Measurements from ENCODE around the gene TMEM255B.
"Not testable (repeated sequence)": the region's sequence is repeated elsewhere in the genome, so short reads cannot be mapped to it uniquely, and the experiment has no call there.

The TMEM255B gene

DNA sequence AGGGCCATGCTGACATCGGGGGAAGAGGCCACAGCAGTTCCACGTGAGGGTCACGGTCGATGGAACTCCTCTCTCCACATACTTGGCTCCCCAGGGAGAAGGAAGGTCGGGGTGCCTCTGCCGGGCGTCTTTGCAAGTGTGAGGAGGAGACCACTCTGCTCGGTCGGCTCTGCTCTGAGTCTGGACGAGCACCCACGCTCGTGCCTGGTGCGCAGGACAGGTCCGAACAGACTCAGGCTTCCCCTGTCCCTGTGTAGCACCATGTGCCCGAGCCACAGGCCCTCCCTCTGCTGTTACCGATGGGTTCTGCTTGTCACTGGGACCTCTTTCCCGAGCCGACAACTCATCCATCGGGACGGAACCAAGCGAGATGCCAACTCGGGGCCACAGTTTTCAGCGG, 35.1 kb downstream of the TMEM255B start:
- Histone ChIP-seq H3K36me3 (ENCODE audit: low read depth) (no peaks in the 10 kb centered on the region), H3K27ac (ENCODE audit: poor library complexity, severe bottlenecking) (no peak overlapping the region), H3K27me3 (ENCODE audit: insufficient read depth, poor library complexity, severe bottlenecking) (no peaks in the 10 kb centered on the region), H3K9me3 (ENCODE audit: severe bottlenecking) (no peaks in the 10 kb centered on the region), H3K4me3 (ENCODE audit: severe bottlenecking) (no peak overlapping the region), H3K4me1 (ENCODE audit: insufficient read depth, poor library complexity, severe bottlenecking) (no peaks in the 10 kb centered on the region)
- ATAC-seq (ENCODE audit: low read depth), result no peak
- TF ChIP-seq, protein P1, sequence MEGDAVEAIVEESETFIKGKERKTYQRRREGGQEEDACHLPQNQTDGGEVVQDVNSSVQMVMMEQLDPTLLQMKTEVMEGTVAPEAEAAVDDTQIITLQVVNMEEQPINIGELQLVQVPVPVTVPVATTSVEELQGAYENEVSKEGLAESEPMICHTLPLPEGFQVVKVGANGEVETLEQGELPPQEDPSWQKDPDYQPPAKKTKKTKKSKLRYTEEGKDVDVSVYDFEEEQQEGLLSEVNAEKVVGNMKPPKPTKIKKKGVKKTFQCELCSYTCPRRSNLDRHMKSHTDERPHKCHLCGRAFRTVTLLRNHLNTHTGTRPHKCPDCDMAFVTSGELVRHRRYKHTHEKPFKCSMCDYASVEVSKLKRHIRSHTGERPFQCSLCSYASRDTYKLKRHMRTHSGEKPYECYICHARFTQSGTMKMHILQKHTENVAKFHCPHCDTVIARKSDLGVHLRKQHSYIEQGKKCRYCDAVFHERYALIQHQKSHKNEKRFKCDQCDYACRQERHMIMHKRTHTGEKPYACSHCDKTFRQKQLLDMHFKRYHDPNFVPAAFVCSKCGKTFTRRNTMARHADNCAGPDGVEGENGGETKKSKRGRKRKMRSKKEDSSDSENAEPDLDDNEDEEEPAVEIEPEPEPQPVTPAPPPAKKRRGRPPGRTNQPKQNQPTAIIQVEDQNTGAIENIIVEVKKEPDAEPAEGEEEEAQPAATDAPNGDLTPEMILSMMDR (IDR thresholded peaks at IDR 0.05; ENCODE audit: poor library complexity, severe bottlenecking), result no peak
- DNase-seq (ENCODE audit: low spot score), result no peak

DNA sequence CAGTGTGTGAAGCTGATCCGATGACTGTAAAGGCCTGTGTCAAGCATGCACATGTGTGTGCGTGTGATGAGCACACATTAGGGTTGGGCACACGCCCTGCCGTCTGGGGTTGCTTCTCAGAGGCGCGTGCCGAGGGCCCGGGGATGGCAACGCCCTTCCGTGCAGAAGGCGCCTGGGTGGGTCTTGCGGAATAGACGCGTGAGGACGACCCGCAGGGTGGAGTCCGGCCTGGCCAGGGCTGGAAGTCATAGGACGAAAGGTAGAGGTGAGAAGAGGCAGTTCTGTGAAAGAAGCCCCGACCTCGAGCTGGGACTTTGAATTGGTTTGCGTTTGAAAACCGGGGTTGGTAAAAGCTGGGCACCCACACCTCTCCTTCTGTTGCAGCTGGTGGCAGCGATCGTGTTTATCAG, 35.7 kb downstream of the TMEM255B start:
- H3K36me3 ChIP-seq (ENCODE audit: low read depth), result no peaks in the 10 kb centered on the region
- no peaks in the 10 kb centered on the region for H3K4me1 ChIP-seq (ENCODE audit: insufficient read depth, poor library complexity, severe bottlenecking)
- ATAC-seq (ENCODE audit: low read depth) (no peak), DNase-seq (ENCODE audit: low spot score) (no peak)
- TF ChIP-seq, protein P1 (IDR thresholded peaks at IDR 0.05; ENCODE audit: poor library complexity, severe bottlenecking), result no peak
- no peaks in the 10 kb centered on the region for H3K27me3 ChIP-seq (ENCODE audit: insufficient read depth, poor library complexity, severe bottlenecking)
- no peak overlapping the region for H3K27ac ChIP-seq (ENCODE audit: poor library complexity, severe bottlenecking)
- no peak overlapping the region for H3K4me3 ChIP-seq (ENCODE audit: severe bottlenecking)
- H3K9me3 ChIP-seq (ENCODE audit: severe bottlenecking), result no peaks in the 10 kb centered on the region

DNA sequence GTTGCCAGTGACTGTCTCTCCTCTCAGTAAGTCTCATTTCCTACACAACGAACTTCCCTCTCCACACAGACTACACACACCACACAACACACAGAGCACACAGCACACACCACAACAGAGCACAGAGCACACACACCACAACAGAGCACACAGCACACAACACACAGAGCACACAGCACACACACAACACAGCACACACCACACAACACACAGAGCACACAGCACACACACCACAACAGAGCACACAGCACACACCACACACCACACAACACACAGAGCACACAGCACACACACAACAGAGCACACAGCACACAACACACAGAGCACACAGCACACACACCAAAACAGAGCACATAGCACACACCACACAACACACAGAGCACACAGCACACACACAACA, 36.3 kb downstream of the TMEM255B start:
- H3K9me3 ChIP-seq (ENCODE audit: severe bottlenecking); H3K4me1 ChIP-seq (ENCODE audit: insufficient read depth, poor library complexity, severe bottlenecking); H3K4me3 ChIP-seq (ENCODE audit: severe bottlenecking); H3K27me3 ChIP-seq (ENCODE audit: insufficient read depth, poor library complexity, severe bottlenecking); DNase-seq (ENCODE audit: low spot score); ATAC-seq (ENCODE audit: low read depth); H3K27ac ChIP-seq (ENCODE audit: poor library complexity, severe bottlenecking); H3K36me3 ChIP-seq (ENCODE audit: low read depth): not testable (repeated sequence)

DNA sequence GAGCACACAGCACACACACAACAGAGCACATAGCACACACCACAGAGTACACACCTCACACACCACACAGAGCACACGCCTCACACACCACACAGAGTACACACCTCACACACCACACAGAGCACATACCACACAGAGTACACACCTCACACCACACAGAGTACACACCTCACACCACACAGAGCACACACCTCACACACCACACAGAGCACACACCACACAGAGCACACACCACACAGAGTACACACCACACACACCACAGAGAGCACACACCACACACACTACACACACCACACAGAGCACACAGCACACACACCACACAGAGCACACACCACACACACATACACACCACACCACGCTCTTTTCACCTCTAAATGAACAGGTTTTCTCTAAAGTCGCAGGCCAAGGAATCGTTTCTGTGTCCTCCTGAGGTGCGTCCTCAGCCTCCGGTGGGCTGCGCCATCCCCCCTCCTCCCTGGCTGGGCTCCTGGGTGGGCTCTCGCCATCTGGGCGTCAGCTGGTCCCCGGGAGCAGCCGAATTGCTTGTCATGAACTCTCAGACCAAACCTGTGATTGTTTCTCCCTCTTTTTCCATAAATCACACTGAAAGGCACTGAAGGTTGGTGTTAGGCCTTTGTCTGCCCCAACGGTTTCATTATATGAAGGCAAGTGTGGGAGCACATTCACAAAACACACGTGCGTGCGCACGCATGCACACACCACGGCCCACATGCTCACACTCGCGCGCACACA, 37.4 kb downstream of the TMEM255B start:
- Histone ChIP-seq H3K4me1 (ENCODE audit: insufficient read depth, poor library complexity, severe bottlenecking) (no peaks in the 10 kb centered on the region), H3K27ac (ENCODE audit: poor library complexity, severe bottlenecking) (no peak overlapping the region), H3K27me3 (ENCODE audit: insufficient read depth, poor library complexity, severe bottlenecking) (no peaks in the 10 kb centered on the region), H3K4me3 (ENCODE audit: severe bottlenecking) (no peak overlapping the region), H3K36me3 (ENCODE audit: low read depth) (no peaks in the 10 kb centered on the region), H3K9me3 (ENCODE audit: severe bottlenecking) (no peaks in the 10 kb centered on the region)
- DNase-seq (ENCODE audit: low spot score) (no peak), ATAC-seq (ENCODE audit: low read depth) (no peak)
- TF ChIP-seq, protein P1 (IDR thresholded peaks at IDR 0.05; ENCODE audit: poor library complexity, severe bottlenecking), result no peak

DNA sequence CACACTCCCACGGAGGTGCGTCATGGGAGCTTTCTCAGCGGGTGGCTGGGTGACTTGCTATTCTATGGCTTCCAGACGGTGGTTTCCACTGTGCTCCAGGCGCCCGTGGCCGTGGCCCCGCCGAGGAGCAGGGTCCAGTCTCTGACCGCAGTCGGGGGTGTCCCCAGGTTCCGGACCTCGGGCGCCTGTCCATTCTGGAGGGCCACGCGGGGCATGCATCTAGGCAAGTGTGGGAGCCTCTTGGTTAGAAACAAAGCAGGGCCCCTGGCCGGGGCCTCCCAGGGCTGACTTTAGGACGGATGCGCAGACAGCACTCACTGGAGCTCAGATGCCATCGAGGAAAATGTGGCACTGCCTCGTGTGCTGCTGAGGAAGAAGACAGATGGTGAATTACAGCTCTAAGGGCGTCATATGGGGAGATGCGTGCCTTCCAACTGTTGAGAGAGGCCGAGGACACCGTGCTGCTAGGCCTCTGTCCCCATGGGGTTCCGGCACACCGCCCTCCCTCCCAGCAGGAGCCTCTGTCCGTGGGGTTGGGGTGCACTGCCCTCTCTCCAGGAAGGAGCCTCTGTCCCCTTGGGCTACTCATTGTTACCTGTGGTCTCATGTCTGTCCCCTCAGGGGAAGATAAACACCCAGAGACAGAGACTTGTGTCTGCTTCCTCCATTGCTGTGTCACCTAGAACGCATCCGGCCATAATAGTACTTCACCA, 38.1 kb downstream of the TMEM255B start:
- TF ChIP-seq, protein P1 (IDR thresholded peaks at IDR 0.05; ENCODE audit: poor library complexity, severe bottlenecking), result no peak
- ATAC-seq (ENCODE audit: low read depth), result no peak
- Histone ChIP-seq H3K27me3 (ENCODE audit: insufficient read depth, poor library complexity, severe bottlenecking) (no peaks in the 10 kb centered on the region), H3K9me3 (ENCODE audit: severe bottlenecking) (no peaks in the 10 kb centered on the region), H3K36me3 (ENCODE audit: low read depth) (no peaks in the 10 kb centered on the region), H3K27ac (ENCODE audit: poor library complexity, severe bottlenecking) (no peak overlapping the region), H3K4me1 (ENCODE audit: insufficient read depth, poor library complexity, severe bottlenecking) (no peaks in the 10 kb centered on the region), H3K4me3 (ENCODE audit: severe bottlenecking) (no peak overlapping the region)
- no peak for DNase-seq (ENCODE audit: low spot score)
